Colonic mucosa (tissue), 4 donors: ENCODE results near the gene SLC9C1. TPM values are rescaled to one million over a fixed set of nuclear protein-coding genes. Genes with fewer than 3 reads are reported as not detected.

Source experiments
- DNase-seq: peaks from one replicate; pipeline ENCODE4 v3.0.0-alpha.2; 2020
- H3K27ac ChIP-seq: fragments of 200-600 bp; one replicate; pipeline ENCODE4 v1.8.0; 2021
- H3K27me3 ChIP-seq: fragments of 200-600 bp; one replicate; pipeline ENCODE4 v1.8.0; 2021
- H3K36me3 ChIP-seq: fragments of 200-600 bp; one replicate; pipeline ENCODE4 v1.8.0; 2021
- H3K4me1 ChIP-seq: fragments of 200-600 bp; one replicate; pipeline ENCODE4 v1.8.0; 2021; ENCODE audit warnings: mild to moderate bottlenecking
- H3K4me3 ChIP-seq: fragments of 200-600 bp; one replicate; pipeline ENCODE4 v1.8.0; 2021
- H3K9ac ChIP-seq, 2 donors: one replicate each; pipeline ENCODE4 v1.7.0; 2013; ENCODE audit warnings: control low read depth in 2 of 2, low read depth in 2 of 2, low read length in 2 of 2
- H3K9me3 ChIP-seq: fragments of 200-600 bp; one replicate; pipeline ENCODE4 v1.8.0; 2021
- intact Hi-C: fragments of 100-400 bp; cut with DNase I; formaldehyde crosslinking; loops from one replicate; pipeline ENCODE4 v1.14.1; 2022
- total RNA-seq, 2 donors: library from RNA; stranded (reverse); fragmentation: NEBNext Ultra II Directional in 1 of 2; extraction: Animal tissue kit (Norgen Biotek cat#: 25700) in 1 of 2; gene quantifications; one replicate each; pipeline ENCODE4 v1.2.1, GENCODE V29; 2021
- TF ChIP-seq, protein P1 (sequence below): fragments of 200-600 bp; IDR thresholded peaks from one replicate; pipeline ENCODE4 v1.8.0; 2022; ENCODE audit warnings: antibody characterized with exemption, mild to moderate bottlenecking
- donor health status: healthy.
- donor health status: DM: no; HTN: no; CAD: no.
- donor health status: DM: no; HTN: no; CAD: no.

The SLC9C1 gene
- total RNA-seq, 2 donors from 2014 or later = 0.13 to 0.15 TPM

DNA sequence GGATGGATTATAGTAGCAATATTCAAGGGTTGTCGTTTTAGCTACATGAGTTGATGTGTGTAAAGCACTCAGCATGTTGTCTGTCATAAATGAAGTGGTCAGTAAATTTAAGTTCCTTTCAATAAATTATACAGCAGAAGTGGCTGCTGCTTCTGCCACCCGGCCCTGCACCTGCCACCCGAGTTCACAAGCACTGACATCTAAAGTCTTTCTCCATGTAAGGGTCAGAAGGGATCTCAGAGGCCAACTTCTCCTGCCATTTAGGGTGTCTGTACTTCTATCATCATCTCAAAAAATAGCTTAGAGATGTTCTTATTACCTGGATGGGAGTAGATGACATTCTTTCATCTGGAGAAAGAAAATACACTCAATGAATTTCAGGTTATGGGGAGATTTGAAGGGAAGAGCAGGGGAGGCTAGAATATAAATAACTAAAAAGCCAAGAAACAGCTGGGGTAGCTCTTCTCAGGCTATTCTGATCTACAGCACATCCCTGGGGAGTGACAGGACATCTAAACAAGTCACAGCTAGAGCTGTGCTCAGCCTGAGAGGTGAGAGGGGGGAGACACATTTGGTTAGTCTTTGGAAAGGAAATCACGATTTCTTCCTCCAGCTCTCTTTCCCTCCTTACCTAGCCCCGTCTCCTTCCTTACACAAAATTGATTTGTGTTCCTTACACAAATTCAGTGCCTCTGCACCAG, 169.0 kb downstream of the SLC9C1 start:
- TF ChIP-seq, protein P1, sequence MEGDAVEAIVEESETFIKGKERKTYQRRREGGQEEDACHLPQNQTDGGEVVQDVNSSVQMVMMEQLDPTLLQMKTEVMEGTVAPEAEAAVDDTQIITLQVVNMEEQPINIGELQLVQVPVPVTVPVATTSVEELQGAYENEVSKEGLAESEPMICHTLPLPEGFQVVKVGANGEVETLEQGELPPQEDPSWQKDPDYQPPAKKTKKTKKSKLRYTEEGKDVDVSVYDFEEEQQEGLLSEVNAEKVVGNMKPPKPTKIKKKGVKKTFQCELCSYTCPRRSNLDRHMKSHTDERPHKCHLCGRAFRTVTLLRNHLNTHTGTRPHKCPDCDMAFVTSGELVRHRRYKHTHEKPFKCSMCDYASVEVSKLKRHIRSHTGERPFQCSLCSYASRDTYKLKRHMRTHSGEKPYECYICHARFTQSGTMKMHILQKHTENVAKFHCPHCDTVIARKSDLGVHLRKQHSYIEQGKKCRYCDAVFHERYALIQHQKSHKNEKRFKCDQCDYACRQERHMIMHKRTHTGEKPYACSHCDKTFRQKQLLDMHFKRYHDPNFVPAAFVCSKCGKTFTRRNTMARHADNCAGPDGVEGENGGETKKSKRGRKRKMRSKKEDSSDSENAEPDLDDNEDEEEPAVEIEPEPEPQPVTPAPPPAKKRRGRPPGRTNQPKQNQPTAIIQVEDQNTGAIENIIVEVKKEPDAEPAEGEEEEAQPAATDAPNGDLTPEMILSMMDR = no peak
- Histone ChIP-seq H3K9ac (no peak overlapping the region), H3K4me3 (no peak overlapping the region), H3K36me3 (no peaks in the 10 kb centered on the region), H3K9me3 (no peaks in the 10 kb centered on the region), H3K27me3 (no peaks in the 10 kb centered on the region), H3K27ac (no peak overlapping the region), H3K4me1 (no peaks in the 10 kb centered on the region)
- intact Hi-C loops = loop anchor here (5.0 kb wide), 1 partner anchor 402 kb away; no protein-coding TSS in a partner anchor
- DNase-seq = no peak

- Histone ChIP-seq H3K36me3 (no peaks in the 10 kb centered on the region), H3K27ac (no peak overlapping the region), H3K27me3 (no peaks in the 10 kb centered on the region), H3K9me3 (no peaks in the 10 kb centered on the region), H3K4me3 (no peak overlapping the region), H3K4me1 (no peaks in the 10 kb centered on the region), H3K9ac (no peak overlapping the region)
- TF ChIP-seq, protein P1 = no peak
- DNase-seq = no peak
- intact Hi-C loops = no loop called here
These were observed 170.5 kb downstream of the SLC9C1 start for GRCh38 chr3:112123548-112123947.

DNA sequence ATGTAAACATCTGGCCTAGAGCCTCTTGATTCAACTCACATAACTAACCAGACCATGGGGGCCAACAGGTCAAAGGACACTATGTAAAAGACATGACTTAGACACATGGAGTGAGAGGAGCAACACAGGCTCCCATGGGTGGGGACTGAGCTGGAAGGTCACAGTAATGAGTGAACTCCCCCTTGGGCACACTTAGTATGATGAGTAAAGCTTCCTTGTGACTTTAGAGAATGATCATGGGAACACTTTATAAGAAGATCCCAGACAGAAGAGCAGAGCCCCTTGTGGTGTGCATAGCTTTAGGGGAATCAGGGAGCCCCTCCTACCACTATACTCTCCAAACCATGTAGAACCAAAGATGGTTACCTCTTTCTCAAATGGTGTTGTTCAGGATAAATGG, 171.1 kb downstream of the SLC9C1 start:
- H3K36me3 ChIP-seq = no peaks in the 10 kb centered on the region
- H3K27me3 ChIP-seq = no peaks in the 10 kb centered on the region
- intact Hi-C loops = no loop called here
- no peak overlapping the region for H3K27ac ChIP-seq
- no peak overlapping the region for H3K4me3 ChIP-seq
- H3K9me3 ChIP-seq = no peaks in the 10 kb centered on the region
- TF ChIP-seq, protein P1 = no peak
- no peak for DNase-seq
- no peaks in the 10 kb centered on the region for H3K4me1 ChIP-seq
- H3K9ac ChIP-seq = no peak overlapping the region

DNA sequence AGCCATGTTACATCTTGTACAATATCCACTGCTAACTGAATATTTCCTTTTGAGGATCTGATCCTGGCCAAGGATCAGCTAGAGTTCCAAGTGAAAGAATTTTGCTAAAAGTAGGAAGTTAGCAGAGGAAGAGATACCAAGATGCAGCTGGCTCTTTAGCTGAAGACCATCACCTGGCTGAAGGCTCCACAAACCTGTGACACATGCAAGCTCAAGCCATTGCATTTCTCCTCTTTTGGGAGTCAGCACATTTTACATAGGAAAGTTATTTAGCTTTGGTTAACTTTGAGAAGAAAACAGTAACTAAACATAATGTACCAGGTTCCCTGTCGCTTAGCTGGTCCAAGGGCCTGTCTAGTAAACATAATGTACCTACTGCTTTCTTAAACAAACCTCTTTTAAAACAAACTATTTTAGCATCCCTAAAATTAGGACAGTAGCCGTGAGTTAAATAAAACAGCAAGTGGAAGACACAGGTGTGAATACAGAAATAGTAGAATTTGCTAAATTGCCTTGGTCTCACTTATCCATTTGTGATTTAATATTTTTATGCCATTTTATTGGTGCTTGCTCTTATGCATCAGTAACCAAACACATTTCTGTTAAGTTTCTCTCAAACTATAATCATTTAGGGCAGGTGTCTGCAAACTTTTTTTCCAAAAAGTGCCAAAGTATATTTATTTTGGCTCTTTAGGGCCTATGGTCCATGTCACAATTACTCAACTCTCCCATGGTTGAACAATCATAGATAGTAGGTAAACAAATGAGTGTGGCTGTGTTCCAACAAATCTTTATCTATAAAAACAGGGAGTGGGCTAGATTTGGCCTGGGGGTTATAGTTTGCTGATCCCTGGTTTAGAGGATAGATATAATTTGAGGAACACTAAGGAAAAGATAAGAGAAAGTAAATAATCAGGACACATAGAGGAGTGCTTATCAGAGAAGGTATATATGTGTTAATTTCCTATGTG, 172.2 kb downstream of the SLC9C1 start:
- TF ChIP-seq, protein P1 = no peak

DNA sequence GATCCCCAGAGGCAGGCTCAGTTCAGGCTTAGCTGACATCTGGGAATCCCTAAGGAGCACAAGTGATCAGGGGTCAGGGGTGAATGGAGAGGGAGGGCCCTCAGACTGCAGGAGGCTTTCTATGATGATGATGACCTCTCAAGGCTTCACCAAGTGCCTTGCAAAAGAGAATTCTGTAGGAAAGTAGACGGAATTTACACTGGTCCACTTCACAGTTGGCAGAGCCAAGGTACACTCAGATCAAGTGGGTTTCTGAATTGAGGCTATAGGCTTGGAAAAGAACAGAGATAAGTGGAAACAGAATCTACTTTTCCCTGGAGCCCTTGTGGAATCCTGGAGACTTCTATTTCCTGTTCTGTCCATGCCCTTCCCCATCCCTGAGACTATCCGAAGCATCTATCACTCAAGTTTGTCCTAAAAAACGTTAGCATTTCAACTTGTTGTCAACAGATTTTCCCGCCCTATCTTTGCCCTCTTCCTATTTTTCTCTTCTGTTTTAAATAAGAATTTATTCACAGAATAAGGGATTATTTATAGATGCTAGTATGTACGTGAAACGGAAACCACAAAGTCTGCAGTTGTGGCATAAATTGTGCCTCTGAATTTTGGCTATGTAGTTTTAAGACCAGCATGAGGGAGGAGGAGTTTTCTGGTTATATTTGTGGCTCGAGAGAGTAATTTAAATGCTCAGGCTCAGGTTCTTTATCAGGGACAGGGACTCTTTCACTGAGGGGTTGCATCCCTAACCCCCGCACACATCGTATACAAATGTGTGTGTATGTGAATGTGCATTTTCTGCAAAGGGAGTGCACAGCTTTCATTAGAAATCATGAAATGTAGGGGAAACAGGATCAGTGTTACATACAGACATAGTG, 173.8 kb downstream of the SLC9C1 start:
- intact Hi-C loops = no loop called here
- Histone ChIP-seq H3K4me3 (no peak overlapping the region), H3K4me1 (no peaks in the 10 kb centered on the region), H3K9ac (no peak overlapping the region), H3K9me3 (no peaks in the 10 kb centered on the region), H3K27ac (no peak overlapping the region), H3K36me3 (no peaks in the 10 kb centered on the region), H3K27me3 (no peaks in the 10 kb centered on the region)
- TF ChIP-seq, protein P1 = no peak
- DNase-seq = no peak

More for the DNA sequence above, 172.2 kb downstream of the SLC9C1 start:
- Histone ChIP-seq H3K9me3 (no peaks in the 10 kb centered on the region), H3K27me3 (no peaks in the 10 kb centered on the region), H3K4me3 (no peak overlapping the region), H3K9ac (no peak overlapping the region), H3K4me1 (no peaks in the 10 kb centered on the region), H3K36me3 (no peaks in the 10 kb centered on the region), H3K27ac (no peak overlapping the region)
- intact Hi-C loops = no loop called here
- DNase-seq = no peak
